Cardiac muscle cell (in vitro differentiated cells and primary cell): ENCODE data around the gene RUVBL2. TPM values are rescaled to one million over a fixed set of nuclear protein-coding genes. Genes with fewer than 3 reads are reported as not detected.
"Not testable (repeated sequence)": the region's sequence is repeated elsewhere in the genome, so short reads cannot be mapped to it uniquely, and the experiment has no call there.

Source experiments
- DNase-seq, 2 donors: peaks; one replicate each; pipeline versions ENCODE4 v3.0.0 to v3.0.0-alpha.2; 2010 to 2017; ENCODE audit warnings: low read depth in 1 of 2, low spot score in 1 of 2
- H3K27ac ChIP-seq: fragments of 200-600 bp; sonication (generic); 2 replicates; pipeline ENCODE4 v1.5.1; 2016
- H3K27me3 ChIP-seq: fragments of 200-600 bp; sonication (generic); 2 replicates; pipeline ENCODE4 v1.6.0; 2016; ENCODE audit warnings: control low read depth
- H3K36me3 ChIP-seq: fragments of 200-600 bp; sonication (generic); 2 replicates; pipeline ENCODE4 v1.5.1; 2016; ENCODE audit warnings: control low read depth
- H3K4me1 ChIP-seq: fragments of 200-600 bp; sonication (generic); 2 replicates; pipeline ENCODE4 v1.8.1; 2017; ENCODE audit warnings: low read depth, mild to moderate bottlenecking, mixed run types
- H3K4me3 ChIP-seq: fragments of 200-600 bp; sonication (generic); 2 replicates; pipeline ENCODE4 v1.5.1; 2016; ENCODE audit warnings: mild to moderate bottlenecking
- H3K9me3 ChIP-seq: fragments of 200-600 bp; sonication (generic); 2 replicates; pipeline ENCODE4 v1.5.1; 2017; ENCODE audit warnings: low read depth, mild to moderate bottlenecking, control low read depth
- CTCF ChIP-seq: IDR thresholded peaks from 2 replicates; pipeline ENCODE4 v1.5.1; 2012; ENCODE audit warnings: low read depth, mild to moderate bottlenecking, low read length
- polyA plus RNA-seq: library from polyadenylated mRNA; unstranded; fragments of >200 nt; fragmentation: Nextera tagmentation; extraction: Ambion mirVana; gene quantifications from 2 replicates; pipeline ENCODE4 v1.2.1, GENCODE V29; 2016
- total RNA-seq: library from RNA; depleted of rRNA; stranded (reverse); fragments of >200 nt; gene quantifications from 2 replicates; pipeline ENCODE4 v1.2.3, GENCODE V29; 2016

The RUVBL2 gene
- total and polyA plus RNA-seq, 2 experiments from 2014 or later = 128 to 294 TPM

- not testable (repeated sequence) for H3K9me3 ChIP-seq, H3K4me3 ChIP-seq, H3K27me3 ChIP-seq, H3K4me1 ChIP-seq, H3K36me3 ChIP-seq, H3K27ac ChIP-seq
- peak in 1 of 2 donors; percentile 20 for DNase-seq
Observed at GRCh38 chr19:49050376-49051033, 56.8 kb downstream of the RUVBL2 start.

- H3K9me3 ChIP-seq = no peaks in the 10 kb centered on the region
- H3K27ac ChIP-seq = no peak overlapping the region
- H3K4me3 ChIP-seq = peak overlapping the region; percentile 49
- no peaks in the 10 kb centered on the region for H3K36me3 ChIP-seq
- no peaks in the 10 kb centered on the region for H3K27me3 ChIP-seq
- peaks cover 4% of the 10 kb centered on the region for H3K4me1 ChIP-seq
- peak; percentile 47 to 69 for DNase-seq
- peak; percentile 31 for TF ChIP-seq CTCF
Observed at GRCh38 chr19:49056101-49056901, 62.6 kb downstream of the RUVBL2 start.

GRCh38 chr19:49056902-49057596 is 63.4 kb downstream of the RUVBL2 start:
- peak overlapping the region; percentile 49 for H3K4me3 ChIP-seq
- not testable (repeated sequence) for H3K9me3 ChIP-seq, H3K27ac ChIP-seq, H3K4me1 ChIP-seq, DNase-seq, H3K27me3 ChIP-seq, H3K36me3 ChIP-seq

- DNase-seq = peak; percentile 59 to 77
- Histone ChIP-seq H3K9me3 (no peaks in the 10 kb centered on the region), H3K4me1 (peaks cover 4% of the 10 kb centered on the region), H3K36me3 (no peaks in the 10 kb centered on the region), H3K27me3 (no peaks in the 10 kb centered on the region), H3K27ac (no peak within 1 kb of the TSS), H3K4me3 (peak within 1 kb of the TSS; percentile 49)
- TF ChIP-seq CTCF = no peak
Observed at GRCh38 chr19:49057636-49058234, 64.0 kb downstream of the RUVBL2 start, which contains the start of gene CGB7. TSS of gene CGB7 (minus strand) at chr19:49057749. CDS start at chr19:49055375, 2,374 bp downstream.

DNA sequence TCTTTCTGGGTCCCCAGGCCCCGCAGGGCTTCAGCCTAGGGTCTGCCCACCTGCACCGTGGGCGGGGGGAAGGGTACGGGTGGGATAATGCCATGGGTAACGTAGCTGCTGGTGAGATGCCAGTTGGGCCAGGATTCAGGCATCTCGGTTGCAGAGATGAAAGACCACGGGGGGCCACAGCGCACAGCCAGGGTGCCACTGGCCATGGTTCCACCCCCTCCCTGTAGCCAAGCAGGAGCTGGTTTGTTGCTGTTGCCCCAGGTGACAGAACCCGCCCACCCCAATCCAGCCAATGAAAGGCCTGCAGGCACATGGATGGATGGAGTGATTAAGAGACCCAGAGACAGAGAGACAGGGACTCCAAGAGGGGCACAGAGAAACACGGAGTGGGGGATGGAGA is 64.9 kb downstream of the RUVBL2 start:
- Histone ChIP-seq H3K27me3 (no peaks in the 10 kb centered on the region), H3K9me3 (no peaks in the 10 kb centered on the region), H3K4me3 (no peak overlapping the region), H3K36me3 (no peaks in the 10 kb centered on the region), H3K27ac (no peak overlapping the region), H3K4me1 (peaks cover 11% of the 10 kb centered on the region)
- no peak for TF ChIP-seq CTCF
- peak; percentile 32 to 33 for DNase-seq

GRCh38 chr19:49059053-49059452 is 65.4 kb downstream of the RUVBL2 start:
- TF ChIP-seq CTCF = no peak
- no peak overlapping the region for H3K4me3 ChIP-seq
- no peaks in the 10 kb centered on the region for H3K27me3 ChIP-seq
- no peaks in the 10 kb centered on the region for H3K9me3 ChIP-seq
- peaks cover 14% of the 10 kb centered on the region for H3K4me1 ChIP-seq
- no peak for DNase-seq
- no peaks in the 10 kb centered on the region for H3K36me3 ChIP-seq
- no peak overlapping the region for H3K27ac ChIP-seq
